Measurements from ENCODE around the gene ADD3.

Gene ADD3

DNA sequence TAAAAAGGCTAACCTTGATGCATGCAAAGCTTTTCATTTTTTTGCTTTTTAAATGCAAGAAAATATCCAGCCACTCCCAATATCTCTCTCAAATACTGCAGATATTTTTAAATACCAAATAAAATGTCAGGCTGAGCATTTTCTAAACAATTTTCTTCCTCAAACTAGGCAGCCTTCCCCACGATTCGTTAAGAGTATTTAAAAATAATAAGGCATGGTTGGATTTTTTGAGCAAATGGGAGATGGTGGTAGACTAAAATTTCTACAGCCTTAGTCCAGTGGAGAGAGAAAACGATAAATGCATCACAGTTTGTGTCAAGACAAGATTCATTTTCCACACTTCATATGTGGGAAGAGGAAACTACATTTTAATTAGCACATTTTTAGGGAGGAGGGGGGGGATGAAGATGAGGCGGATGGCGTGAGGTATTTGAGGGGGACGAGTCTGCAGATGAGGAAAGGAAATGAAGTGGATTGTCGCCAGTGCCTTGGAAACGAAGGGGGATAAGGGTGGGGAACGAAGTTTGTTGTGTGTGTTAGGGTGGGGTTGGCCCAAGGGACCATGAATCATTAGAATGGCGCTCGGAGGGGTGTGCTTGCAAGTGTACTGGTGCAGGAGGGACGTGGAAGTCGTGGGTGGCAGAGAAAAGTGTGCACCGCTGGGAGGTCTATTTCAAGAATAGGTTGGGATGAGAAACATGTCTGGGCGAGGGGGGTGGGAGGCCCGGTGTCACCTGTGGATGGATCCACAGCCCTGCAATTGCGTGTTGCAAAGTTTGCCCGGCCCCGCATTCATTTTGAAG lies 1.2 kb upstream of the ADD3 start:
- peak; percentile 52 for DNase-seq

DNA sequence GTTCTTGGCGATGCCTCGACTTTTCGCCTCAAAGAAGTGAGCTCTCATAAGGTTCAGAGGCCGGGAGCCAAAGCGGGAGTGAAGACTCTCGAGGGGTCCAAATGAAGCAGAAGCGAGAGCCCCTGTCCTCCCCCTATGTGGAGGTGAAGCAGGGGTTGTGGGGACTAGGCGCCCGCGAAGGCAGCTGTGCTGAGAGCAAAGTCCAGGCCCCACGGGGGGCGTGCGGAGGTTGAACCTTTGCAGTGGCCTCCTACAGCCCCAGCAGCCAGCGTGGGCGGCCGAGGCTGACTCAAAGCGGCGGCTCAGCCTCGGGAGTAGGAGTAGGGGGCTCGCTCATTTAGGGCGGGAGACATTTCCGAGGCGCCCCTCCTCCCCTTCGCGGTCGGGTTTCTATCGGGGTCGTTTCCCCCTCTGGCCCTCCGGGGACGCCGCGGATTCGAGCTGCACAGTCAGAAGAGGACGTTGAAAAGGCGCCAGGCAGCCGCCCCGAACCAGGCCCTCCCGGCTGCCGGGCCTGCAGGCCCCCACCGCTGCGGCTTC lies 553 bp upstream of the ADD3 start:
- DNase-seq, result peak; percentile 76

DNA sequence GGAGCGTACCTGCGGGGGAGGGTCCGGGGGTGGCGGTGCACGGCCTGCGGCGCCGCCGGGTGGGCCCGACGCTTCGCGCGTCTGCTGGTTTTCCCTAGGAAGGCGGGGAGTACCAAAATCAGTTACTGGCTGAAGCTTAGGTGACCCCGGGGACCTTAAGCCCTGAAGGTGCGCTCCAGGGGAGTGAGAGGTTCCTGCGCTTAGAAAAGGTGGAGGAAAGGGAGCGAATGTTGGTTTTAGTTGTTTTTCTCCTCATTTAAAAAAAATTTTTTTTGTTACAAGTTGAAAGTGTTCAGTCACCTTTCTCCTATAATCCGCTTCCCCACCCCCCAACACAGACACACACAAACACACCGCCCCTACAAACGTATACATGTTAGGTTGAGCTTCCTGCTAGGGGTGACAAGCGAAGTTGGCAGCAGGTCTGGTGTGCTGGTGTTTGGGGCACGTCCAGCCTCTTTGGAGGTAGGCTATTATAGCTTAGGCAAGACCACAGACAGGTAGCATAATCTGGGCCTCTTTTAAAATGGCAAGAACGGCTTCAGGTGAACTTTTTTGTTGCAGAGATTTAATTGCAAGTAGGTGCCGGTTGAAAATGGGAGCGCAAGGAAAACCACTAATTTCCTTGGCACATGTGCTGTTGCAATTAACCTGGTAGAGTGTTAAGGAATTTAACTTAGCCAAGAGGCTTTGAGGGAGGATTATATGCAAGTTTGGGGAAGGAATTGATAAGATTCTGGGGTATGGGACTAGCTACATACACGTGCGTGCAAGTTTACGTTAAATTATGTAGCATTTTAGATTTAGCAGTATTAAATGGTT lies 945 bp downstream of the ADD3 start:
- peak; percentile 65 for DNase-seq

DNA sequence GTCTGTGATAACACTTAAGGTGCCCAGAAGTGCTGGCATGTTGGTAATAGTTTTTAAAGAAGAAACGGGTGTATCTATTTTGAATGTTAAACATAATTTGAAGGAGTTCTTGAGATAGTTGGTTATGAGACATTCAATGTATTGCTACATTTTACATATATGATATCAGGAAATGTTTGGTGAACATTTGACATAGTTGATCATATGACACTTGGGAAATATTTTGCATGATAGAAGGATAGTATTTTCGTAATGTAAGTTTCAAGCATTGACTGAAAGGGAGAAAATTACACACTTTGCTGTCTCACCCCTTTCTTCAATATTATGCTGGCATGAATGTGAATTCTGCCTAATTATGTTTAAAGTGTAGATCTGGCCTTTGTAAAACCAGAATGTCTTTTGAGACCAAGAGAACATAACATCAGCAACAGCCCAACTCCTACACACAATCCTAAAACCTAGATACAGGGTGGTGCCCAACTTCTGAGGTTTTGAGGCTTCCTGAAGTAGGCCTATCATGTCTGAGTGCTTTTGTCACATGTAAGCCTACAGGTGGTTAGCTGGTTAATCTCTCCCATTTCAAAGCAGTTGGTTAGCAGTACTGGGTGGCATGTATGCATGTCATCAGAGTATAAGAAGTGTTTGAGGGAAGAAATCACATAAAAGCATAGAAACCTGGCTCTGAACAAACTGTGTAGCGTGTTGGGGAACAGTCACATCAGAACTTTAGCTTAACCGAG lies 2.1 kb downstream of the ADD3 start:
- no peak for DNase-seq

DNA sequence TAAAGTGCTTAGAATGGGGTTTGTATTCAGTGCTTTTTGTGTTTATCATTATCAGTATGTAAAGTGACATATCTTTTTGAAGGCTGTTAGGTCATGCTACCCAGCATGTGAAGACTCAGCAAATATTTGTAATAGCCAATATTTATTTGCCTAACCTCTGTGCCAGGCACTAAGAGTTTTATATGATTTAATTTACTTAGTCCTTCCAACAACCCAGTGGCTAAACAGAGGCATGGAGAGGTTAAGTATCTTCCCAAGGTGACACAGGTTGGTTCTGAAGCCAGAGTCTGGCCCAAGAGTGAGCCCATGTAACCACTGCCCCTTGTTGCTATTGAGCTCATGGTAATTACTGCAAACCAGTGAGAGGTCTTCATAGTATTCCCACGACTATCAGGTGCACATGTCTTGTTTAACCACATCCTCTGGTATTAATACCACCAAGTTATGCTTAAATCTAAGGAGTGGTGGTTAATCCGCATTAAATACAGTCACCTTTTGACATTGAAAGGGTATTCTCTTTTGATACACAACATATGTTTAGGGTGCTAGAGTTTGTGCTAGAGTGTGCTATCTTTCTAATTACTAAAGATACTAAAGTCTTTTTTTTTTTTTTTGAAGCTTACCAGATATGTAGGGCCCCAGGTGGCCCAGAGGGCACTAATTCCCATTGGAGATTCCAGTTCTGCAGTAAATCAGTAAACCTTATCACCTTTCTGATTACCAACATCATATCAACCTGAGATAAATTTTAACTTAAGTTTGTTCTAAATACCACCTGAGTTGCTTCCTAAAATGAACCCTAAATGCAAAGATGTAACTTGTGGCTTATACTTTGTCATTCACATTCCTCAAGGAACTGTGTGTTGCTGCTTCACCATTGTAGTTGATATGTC lies 2.9 kb downstream of the ADD3 start:
- DNase-seq, result peak; percentile 6

DNA sequence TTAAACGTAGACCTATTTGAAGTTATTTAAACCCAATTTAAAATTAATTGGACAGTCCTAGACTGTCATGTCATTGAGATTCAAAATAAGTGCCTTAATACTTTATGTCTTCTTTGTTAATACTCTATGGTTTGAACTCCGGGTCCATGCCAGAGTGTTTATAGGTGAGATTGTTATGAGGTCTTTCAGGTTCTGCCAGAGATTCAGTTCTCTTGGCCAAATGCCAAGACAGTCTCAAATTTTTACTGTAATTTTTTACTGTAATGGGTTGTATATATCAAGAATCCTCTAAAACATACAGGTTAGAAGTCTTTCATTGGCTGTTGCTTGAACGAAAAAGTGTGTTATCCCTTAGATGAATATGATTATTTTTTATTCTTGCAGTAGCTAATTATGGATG lies 3.9 kb downstream of the ADD3 start:
- DNase-seq, result peak; percentile 6

DNA sequence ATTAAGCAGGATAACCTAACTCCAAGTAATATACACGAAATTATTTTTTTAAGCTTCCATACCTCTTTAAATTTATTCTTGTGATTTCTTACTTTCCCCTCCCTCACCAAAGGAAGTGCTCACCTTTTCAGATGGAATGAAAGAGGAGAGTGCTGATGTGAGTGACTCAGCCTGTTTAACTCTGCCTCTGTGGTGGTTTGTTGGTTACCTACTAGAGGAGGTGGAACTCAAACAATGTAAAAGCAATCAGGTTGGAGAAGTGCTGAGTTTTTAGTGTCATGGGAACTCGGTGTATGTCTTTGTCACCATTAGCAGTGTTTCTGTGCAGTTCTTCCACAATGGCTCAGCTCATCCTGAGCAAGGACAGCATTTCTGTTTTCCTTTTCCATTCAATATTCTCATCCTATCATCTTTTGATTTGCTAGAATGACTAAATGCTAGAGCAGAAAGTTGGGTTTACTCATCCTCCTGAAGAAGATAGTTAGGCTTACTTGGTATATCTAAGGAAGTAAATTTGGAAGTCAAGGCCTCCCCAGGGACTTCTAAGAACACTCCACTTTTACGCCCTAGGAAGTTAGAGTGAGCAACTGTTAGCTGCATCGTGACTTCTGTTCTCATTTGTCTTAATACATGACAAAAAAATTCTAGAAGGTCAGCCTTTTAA lies 6.0 kb downstream of the ADD3 start:
- DNase-seq, result peak; percentile 1

DNA sequence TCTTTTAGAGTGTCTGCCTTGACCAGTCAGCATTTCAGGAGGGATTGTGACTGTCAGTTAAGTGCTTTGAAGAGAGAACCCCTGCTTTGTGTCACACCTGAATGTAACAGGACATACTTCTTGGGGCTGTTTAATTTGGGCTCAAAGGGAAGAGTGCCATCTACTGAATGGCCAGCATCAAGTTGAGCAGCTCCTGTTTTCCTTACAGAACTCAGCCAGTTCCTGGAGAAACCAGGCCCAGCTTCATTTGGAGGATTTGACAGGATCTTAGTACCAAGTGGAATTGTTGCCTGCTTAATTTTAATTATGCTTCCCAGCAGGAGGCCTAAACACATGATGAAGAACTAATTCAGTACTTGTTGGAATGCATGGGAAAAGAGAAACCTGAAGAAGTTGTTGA lies 8.3 kb downstream of the ADD3 start:
- peak; percentile 25 for DNase-seq

DNA sequence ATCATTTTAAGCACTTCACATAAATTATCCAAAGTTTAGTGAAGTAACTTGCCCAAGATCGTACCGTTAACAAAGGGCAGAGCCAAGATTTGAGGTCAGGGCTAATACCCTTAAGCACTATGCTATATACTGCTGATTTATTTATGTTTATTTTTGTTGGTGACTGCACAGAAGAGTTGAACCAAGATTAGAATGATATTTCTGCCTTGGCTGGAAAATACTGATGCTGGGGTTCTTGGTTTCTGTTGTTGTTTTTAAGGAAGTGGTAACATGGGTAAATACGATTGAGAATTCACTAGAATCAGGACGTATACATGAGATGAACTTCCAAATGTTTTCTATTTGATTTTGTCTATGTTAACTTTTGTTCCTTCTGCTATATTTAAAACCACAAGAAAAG lies 9.3 kb downstream of the ADD3 start:
- DNase-seq, result no peak

DNA sequence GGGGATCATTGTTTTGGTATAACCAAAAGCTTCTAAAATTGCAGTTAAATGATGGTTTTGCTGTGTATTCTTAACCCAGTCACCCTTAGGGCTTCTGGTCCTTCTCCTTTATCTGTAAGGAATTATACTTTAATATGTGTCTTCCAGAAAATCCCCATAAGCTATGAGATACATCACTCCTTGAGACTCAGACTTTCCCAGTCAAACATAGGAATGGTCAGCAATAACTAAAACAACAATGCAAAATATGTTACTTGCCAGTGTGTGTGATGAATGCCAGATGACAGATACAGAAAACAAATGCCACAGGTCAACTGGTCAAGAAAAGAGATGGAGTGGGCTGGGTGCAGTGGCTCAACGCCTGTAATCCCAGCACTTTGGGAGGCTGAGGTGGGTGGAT lies 10.1 kb downstream of the ADD3 start:
- DNase-seq, result no peak

DNA sequence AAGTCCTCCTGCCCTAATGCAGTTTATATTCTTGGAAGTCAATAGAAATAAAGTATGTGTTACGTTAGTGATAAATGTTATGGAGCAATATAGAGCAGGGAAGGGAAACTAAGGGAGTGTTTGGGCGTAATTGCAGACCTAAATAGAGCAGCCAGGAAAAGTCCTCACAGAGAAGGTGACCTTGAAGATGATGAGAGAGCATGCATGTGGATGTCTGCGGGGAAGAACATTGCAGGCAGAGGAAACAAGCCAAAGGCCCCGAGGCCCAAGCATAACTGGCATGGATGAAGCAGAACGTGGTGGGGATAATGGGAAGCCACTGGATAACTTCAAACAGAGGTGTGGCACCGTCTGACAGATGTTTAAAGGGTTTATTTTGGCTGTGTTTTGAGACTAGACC lies 12.5 kb downstream of the ADD3 start:
- no peak for DNase-seq

DNA sequence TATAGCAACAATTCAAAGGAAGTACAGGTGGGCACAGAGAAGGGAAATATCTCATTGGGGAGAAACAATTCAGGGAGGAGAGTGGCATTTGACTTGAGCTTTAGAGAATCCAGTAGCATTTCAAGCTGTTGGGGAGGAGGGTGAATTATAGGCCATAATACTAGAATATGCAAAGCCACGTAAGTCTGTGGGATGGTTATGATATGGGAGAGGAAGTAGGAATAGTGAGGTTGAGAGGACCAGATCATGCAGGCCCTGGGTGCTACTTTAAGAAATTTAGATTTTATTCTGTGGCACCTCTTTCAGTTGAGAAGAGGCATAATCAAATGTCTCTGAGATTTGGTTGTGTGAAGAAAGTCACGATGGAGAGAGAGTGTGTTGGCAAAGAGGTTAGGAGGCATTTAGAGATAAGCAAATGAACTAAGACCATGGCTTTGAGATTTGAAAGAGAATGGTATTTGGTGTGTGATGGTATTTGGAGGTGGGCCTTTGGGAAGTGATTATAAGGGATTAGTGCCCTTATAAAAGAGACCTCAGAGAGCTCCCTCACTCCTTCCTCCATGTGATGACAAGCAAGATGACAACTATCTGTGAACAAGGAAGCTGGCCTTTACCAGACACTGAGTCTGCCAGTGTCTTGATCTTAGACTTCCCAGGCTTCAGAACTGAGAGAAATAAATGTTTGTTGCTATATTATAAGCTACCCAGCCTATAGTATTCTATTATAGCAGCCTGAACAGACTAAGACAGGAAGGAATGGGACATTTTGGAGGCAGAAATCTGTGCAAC lies 15.1 kb downstream of the ADD3 start:
- DNase-seq, result no peak

DNA sequence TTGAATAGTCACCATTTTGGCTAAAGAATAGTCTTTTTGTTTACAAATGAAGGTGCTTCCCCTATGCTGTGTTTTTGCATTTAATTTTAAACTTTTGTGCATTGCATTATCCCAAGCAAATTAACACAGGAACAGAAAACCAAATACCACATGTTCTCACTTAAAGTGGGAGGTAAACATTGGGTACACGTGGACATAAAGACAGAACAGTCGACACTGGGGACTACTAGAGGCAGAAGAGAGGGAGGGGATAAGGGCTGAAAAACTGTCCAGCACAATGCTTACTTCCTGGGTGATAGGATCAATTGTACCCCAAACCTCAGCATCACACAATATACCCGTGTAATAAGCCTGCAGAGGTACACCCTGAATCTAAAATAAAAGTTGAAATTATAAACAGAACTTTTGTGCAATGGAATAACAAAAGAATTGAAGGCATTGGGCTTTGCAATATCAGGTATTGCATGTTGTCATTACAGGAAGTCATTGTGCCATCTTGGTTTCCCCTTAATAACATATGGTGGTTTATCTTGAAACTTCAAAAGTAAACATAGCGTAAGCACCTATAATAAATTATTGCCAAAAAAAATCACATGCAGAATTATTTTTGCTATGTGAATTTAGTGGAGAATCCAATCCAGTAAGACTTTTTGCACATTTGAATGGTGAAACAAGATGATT lies 16.1 kb downstream of the ADD3 start:
- no peak for DNase-seq

DNA sequence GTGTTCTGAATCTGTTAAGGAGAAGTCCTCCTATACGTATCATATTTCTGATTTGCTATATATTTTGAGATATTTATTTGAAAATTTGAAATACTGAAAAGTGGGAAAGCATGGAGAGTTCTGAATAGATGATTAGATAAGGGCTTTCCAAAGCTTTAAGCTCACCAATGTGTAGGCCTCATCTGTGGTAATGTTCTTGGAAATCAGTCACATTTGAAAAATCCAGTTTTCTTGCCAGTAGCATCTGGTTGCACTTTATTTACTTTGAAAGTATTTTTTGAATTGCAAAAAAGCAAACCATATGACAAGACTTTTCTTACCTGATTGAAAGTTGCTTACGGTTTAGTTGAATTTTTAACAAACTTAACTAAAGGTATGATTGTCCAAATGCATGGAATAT lies 21.7 kb downstream of the ADD3 start:
- DNase-seq, result no peak

DNA sequence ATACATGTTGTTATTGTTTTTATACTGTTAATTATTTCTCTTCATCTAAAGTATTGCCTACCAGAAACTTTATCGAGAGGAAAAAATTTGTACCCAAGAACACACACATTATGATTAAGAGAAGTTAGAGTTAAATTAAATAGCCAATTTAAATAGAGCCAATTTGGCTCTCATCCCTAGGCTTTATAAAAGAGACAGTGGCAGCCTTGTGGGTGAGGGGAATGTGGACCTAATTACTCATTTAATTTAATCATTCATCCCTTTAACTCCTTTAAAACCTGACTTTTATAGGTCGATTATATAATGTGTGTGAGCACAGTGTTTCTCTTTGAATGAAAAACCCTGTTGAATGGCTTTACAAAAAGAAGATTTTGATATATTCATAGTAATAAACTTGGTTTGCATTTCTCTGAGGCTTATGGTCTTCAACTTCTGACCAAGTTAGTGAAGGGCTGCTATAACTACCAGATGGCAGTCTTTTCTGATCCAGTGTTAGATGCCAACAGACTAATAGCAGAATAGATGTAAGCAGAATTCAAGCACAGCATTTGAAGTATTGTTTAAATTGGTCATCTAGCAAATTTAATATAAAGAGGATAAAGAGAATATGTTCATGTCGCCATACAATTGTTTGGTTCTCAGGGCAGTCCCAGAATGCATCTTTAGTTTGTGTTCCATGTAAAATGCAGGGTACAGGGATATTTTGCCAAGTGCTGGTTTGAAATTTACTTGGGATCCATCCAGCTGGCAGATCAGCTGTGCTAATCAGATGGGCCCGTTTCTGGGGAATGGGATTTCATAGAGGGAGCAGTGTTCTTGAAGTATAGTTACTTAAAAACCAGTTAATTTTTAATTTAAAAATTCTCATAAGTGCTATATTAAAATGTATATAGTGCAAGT lies 25.3 kb downstream of the ADD3 start:
- peak; percentile 1 for DNase-seq

DNA sequence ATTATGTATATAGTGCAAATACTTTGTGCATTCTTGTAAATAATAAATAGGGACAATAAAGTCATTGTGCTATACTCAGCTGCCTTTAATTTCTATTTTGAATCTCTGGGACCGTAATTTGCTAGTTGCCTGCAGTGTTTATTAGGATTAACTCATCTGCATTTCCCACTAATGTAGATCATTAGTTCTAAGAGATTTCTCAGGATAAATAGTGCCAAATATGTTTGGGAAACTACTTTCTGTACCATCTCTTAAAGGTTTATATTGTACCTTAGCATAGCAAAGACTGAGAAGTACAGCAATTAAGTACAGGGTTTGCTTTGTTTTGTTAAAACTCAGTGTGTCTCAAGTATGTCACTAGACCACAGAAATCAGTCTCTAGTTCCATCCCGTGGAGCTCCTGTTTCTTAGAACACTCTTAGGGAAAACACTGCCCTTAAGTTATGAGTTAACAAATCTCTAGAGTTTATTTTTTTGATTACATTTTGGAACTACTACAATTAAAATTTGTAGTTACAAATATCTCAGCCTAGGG lies 26.0 kb downstream of the ADD3 start:
- DNase-seq, result no peak

DNA sequence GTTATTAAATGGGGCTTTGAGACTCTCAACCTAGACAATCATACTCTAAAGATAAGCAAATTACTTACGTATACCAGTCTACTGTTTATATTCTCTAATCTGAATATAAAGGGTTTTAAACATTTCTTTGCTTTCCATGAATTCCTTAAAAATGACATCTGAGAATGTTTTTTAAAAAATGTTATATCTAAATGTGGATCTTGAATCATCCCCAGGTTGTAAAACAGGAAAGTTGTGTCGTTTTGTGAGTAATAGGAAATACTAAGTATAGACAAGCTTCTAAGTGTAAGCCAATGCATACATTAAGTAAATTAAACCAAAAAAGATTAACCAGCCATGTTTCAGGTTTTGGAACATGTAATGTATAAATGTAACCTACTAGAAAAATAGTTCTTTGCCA lies 26.8 kb downstream of the ADD3 start:
- no peak for DNase-seq

DNA sequence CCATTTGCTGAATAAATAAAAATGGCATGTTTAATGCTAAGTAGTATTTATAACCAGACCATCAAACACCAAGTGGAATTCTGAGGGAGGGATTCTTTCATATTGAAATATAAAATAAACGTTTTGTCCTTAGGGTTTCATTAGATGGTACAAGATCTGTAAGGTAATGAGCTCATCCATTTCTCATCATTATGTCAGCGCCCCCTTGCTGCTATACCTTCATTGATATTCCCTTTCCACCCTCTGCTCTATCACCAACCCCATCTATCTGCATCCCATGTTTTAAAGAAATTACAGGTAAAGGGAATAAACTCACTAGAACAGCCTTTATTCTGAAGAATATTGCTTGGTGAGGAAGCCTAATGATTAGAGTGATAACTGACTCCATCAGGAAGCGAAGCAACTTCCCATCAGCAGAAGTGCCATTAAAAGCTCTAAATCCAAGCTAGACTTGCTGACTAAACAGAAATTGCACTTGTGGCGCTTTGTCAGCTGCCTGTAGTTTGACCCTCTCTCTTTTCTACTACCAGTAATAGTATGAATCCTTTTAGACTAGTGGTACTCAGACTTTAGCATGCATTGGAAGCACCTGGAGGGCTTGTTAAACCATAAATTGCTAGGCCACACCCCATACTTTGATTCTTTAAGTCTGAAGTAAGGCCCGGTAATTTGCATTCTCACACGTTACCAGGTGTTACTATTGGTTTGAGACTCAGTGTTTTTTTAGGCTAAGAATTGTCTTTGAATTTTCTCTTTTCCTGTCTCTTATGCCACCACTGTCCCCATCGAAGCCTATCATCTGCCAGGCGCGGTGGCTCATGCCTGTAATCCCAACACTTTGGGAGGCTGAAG lies 27.5 kb downstream of the ADD3 start:
- DNase-seq, result no peak
